Measurements from ENCODE around the gene BCL2L13.
"Not testable (repeated sequence)": the region's sequence is repeated elsewhere in the genome, so short reads cannot be mapped to it uniquely, and the experiment has no call there.

BCL2L13 gene

GRCh38 chr22:17638432-17639246, at the start of gene BCL2L13:
Gene BCL2L13 (plus strand): TSS chr22:17638757. CDS start chr22:17655712, 16,955 bp downstream.
- DNase-seq (ENCODE audit: low read depth): peak; percentile 78

- no peak for DNase-seq (ENCODE audit: low read depth)
Observed at GRCh38 chr22:17589810-17590375, 48.7 kb upstream of the BCL2L13 start.

- no peak for DNase-seq (ENCODE audit: low read depth)
Observed at GRCh38 chr22:17590586-17590985, 48.0 kb upstream of the BCL2L13 start.

GRCh38 chr22:17592201-17592600, 46.4 kb upstream of the BCL2L13 start:
- no peak for DNase-seq (ENCODE audit: low read depth)

- DNase-seq (ENCODE audit: low read depth): no peak
Observed at GRCh38 chr22:17596226-17596625, 42.3 kb upstream of the BCL2L13 start.

GRCh38 chr22:17597217-17597616, 41.3 kb upstream of the BCL2L13 start:
- no peak for DNase-seq (ENCODE audit: low read depth)

GRCh38 chr22:17598318-17598717, 40.2 kb upstream of the BCL2L13 start:
- DNase-seq (ENCODE audit: low read depth): no peak

GRCh38 chr22:17601031-17601430, 37.5 kb upstream of the BCL2L13 start:
- no peak for DNase-seq (ENCODE audit: low read depth)

GRCh38 chr22:17603668-17604067, 34.9 kb upstream of the BCL2L13 start:
- DNase-seq (ENCODE audit: low read depth): no peak

GRCh38 chr22:17606496-17606895, 32.1 kb upstream of the BCL2L13 start:
- no peak for DNase-seq (ENCODE audit: low read depth)

GRCh38 chr22:17607891-17608521, 30.6 kb upstream of the BCL2L13 start:
- DNase-seq (ENCODE audit: low read depth): no peak

- DNase-seq (ENCODE audit: low read depth): no peak
Observed at GRCh38 chr22:17612057-17612456, 26.5 kb upstream of the BCL2L13 start.

GRCh38 chr22:17613280-17613679, 25.3 kb upstream of the BCL2L13 start:
- no peak for DNase-seq (ENCODE audit: low read depth)

GRCh38 chr22:17627961-17628405, 10.6 kb upstream of the BCL2L13 start:
- DNase-seq (ENCODE audit: low read depth): no peak

GRCh38 chr22:17628406-17629172, 10.0 kb upstream of the BCL2L13 start, which contains the start of gene ATP6V1E1:
Gene ATP6V1E1 (minus strand): TSS chr22:17628749. CDS start chr22:17628635, 114 bp downstream.
- DNase-seq (ENCODE audit: low read depth): peak; percentile 91

- no peak for DNase-seq (ENCODE audit: low read depth)
Observed at GRCh38 chr22:17629173-17629489, 9.4 kb upstream of the BCL2L13 start.

- DNase-seq (ENCODE audit: low read depth): no peak
Observed at GRCh38 chr22:17629641-17630040, 8.9 kb upstream of the BCL2L13 start.

GRCh38 chr22:17631076-17631565, 7.4 kb upstream of the BCL2L13 start:
- DNase-seq (ENCODE audit: low read depth): no peak

- no peak for DNase-seq (ENCODE audit: low read depth)
Observed at GRCh38 chr22:17633217-17633997, 5.2 kb upstream of the BCL2L13 start.

GRCh38 chr22:17633998-17634323, 4.6 kb upstream of the BCL2L13 start:
- DNase-seq (ENCODE audit: low read depth): no peak

- no peak for DNase-seq (ENCODE audit: low read depth)
Observed at GRCh38 chr22:17634696-17635095, 3.9 kb upstream of the BCL2L13 start.

- not testable (repeated sequence) for DNase-seq (ENCODE audit: low read depth)
Observed at GRCh38 chr22:17636850-17637249, 1.7 kb upstream of the BCL2L13 start.
